Gastroesophageal sphincter (tissue), 4 donors: ENCODE data around the gene FOXL2NB. TPM values are rescaled to one million over a fixed set of nuclear protein-coding genes. Genes with fewer than 3 reads are reported as not detected.

ENCODE experiments used
- ATAC-seq: fragments of 150-250 bp; one replicate; pipeline ENCODE4 v1.9.1; 2016; ENCODE audit warnings: mild to moderate bottlenecking, moderate library complexity
- H3K27ac ChIP-seq, 4 donors: fragments of 200-600 bp; sonication (generic) in 3 of 4; 1 replicate in 3 of 4; 2 replicates in 1 of 4; pipeline ENCODE4 v1.5.1; 2016 to 2019
- H3K27me3 ChIP-seq: fragments of 200-600 bp; sonication (generic); one replicate; pipeline ENCODE4 v1.5.1; 2019
- H3K36me3 ChIP-seq, 2 donors: fragments of 200-600 bp; sonication (generic); one replicate each; pipeline ENCODE4 v1.5.1; 2019; ENCODE audit warnings: control low read depth in 1 of 2
- H3K4me1 ChIP-seq, 3 donors: fragments of 200-600 bp; sonication (generic); 1 replicate in 2 of 3; 2 replicates in 1 of 3; pipeline ENCODE4 v1.5.1; 2016 to 2019; ENCODE audit warnings: control low read depth in 2 of 3
- H3K4me3 ChIP-seq, 2 donors: fragments of 200-600 bp; sonication (generic); one replicate each; pipeline ENCODE4 v1.5.1; 2019; ENCODE audit warnings: mild to moderate bottlenecking in 1 of 2, moderate library complexity in 1 of 2
- H3K9me3 ChIP-seq, 3 donors: fragments of 200-600 bp; sonication (generic); one replicate each; pipeline ENCODE4 v1.5.1; 2017 to 2019; ENCODE audit warnings: control low read depth in 2 of 3
- EP300 ChIP-seq: sonication (generic); formaldehyde crosslinking; IDR thresholded peaks from one replicate; pipeline ENCODE4 v1.6.1; 2017; ENCODE audit warnings: antibody characterized with exemption, mild to moderate bottlenecking
- POLR2A ChIP-seq, 2 donors: fragments of 450-650 bp; IDR thresholded peaks; one replicate each; pipeline ENCODE4 v1.6.1; 2017; ENCODE audit warnings: antibody characterized with exemption in 2 of 2, mild to moderate bottlenecking in 2 of 2, moderate library complexity in 1 of 2
- POLR2AphosphoS5 ChIP-seq: sonication (generic); formaldehyde crosslinking; IDR thresholded peaks from one replicate; pipeline ENCODE4 v1.6.1; 2017; ENCODE audit warnings: antibody characterized with exemption
- WGBS, 2 donors: methylation state at CpG; one replicate each; pipeline ENCODE4 v1.1.5; 2018; ENCODE audit warnings: low coverage in 1 of 2; 5-methylcytosine and 5-hydroxymethylcytosine counted together
- total RNA-seq, 4 donors: library from RNA; depleted of rRNA; stranded (reverse); fragments of >200 nt; gene quantifications; one replicate each; pipeline ENCODE4 v1.1.0, GENCODE V29; 2016
- TF ChIP-seq, protein P1 (sequence below), 4 experiments: fragments of 200-600 bp in 2 of 4; fragments of 450-650 bp in 2 of 4; sonication (generic) in 1 of 4; IDR thresholded peaks; one replicate each; pipeline ENCODE4 v1.5.1; 2017 to 2019; ENCODE audit warnings: antibody characterized with exemption in 4 of 4, mild to moderate bottlenecking in 2 of 4, moderate library complexity in 2 of 4

The FOXL2NB gene
- under 1 TPM in 1 of 4 donors, not detected in 3; 0.15 TPM for total RNA-seq

DNA sequence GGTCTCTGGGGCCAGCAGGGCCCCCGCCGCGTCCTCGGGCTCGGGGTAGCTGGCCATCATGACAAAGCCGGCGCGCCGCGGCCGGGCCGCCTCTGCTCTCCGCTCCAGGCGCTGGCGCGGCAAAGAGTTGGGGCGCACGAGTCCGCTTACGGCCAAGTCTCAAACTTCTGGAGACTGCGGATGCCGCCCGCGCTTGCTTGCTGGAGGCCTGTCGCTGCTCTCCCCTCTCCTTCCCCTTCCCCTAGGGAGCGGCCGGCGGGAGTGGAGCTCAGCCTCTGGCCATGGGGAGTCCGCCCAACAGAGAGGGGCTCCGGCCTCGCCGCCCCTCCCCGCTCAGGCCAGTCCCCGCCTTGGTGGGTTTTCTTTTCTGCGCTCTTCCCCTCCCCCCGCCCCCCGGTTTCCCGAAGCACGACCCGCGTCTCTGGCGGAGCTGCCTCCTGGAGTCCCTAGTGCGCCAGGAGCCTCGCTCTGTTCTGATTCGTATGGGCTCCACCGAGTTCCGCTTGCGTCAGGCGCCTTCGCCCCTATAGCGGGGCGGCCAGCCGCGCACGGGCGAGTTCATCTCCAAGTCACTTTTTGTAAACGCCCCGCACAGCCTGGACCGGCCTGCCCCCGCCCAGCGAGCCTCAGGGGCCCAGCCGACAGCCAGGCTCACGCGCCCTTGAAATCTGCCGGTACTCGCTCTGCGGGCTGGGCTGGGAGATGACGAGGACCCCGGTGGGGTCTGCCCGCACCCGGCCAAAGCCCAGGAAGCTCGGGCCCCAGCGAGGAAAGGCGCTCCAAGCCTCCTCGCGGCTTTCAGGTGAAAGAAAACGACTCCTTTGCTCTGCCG, at the start of gene FOXL2NB, which contains the start of gene FOXL2:
Gene FOXL2NB, plus strand, starts transcription at position 555 of the 832 bp plus-strand sequence. Its CDS starts 148 bp downstream, at position 703.
Gene FOXL2, minus strand, starts transcription at position 475 of the 832 bp plus-strand sequence. Its CDS starts 415 bp downstream, at position 60.
- peaks cover 0 to 62% (median 37%) of the 10 kb centered on the region in 3 donors for H3K4me1 ChIP-seq
- TF ChIP-seq, protein P1, sequence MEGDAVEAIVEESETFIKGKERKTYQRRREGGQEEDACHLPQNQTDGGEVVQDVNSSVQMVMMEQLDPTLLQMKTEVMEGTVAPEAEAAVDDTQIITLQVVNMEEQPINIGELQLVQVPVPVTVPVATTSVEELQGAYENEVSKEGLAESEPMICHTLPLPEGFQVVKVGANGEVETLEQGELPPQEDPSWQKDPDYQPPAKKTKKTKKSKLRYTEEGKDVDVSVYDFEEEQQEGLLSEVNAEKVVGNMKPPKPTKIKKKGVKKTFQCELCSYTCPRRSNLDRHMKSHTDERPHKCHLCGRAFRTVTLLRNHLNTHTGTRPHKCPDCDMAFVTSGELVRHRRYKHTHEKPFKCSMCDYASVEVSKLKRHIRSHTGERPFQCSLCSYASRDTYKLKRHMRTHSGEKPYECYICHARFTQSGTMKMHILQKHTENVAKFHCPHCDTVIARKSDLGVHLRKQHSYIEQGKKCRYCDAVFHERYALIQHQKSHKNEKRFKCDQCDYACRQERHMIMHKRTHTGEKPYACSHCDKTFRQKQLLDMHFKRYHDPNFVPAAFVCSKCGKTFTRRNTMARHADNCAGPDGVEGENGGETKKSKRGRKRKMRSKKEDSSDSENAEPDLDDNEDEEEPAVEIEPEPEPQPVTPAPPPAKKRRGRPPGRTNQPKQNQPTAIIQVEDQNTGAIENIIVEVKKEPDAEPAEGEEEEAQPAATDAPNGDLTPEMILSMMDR (IDR thresholded peaks at IDR 0.05): no peak
- no peak for TF ChIP-seq POLR2A (IDR thresholded peaks at IDR 0.05)
- 0% methylated on average over 1 of the region's 78 CpGs; no CpG with 5 or more reads in 1 of the 2 donors for WGBS, 2 donors
- peak within 1 kb of the TSS; percentile 9 to 55 for H3K4me3 ChIP-seq
- peaks cover 100% of the 10 kb centered on the region for H3K27me3 ChIP-seq
- no peaks in the 10 kb centered on the region for H3K9me3 ChIP-seq
- no peak within 1 kb of the TSS for H3K27ac ChIP-seq
- no peaks in the 10 kb centered on the region for H3K36me3 ChIP-seq
- peak; percentile 47 for ATAC-seq

- peak; percentile 34 for ATAC-seq
- Histone ChIP-seq H3K4me3 (no peak overlapping the region), H3K27me3 (no peaks in the 10 kb centered on the region), H3K9me3 (no peaks in the 10 kb centered on the region), H3K4me1 (peaks cover 0 to 6% (median 0%) of the 10 kb centered on the region in 3 donors), H3K36me3 (no peaks in the 10 kb centered on the region), H3K27ac (peak overlapping the region in 1 of 4 donors; percentile 31)
- 15 to 20% methylated on average over 1 of the region's 1 CpG for WGBS, 2 donors
- no peak for TF ChIP-seq EP300
Measured at GRCh38 chr3:138898301-138898700, 48.7 kb upstream of the FOXL2NB start.

DNA sequence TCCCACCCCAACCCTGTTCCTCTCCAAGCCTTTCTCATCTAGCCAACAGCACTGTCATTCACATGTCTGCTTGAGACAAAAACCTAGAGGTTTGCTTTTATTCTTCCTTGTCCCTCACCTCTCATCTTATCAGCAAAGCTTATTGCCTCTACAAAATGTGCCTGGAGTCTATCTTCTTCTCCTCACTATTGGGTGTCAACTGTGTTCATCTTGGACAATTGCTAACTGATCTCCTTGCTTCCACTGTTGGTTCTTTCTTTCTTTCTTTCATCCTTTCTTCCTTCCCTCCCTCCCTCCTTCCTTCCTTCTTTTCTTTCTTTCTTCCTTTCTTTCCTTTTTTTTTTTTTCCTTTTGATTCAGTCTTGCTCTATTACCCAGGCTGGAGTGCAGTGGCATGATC, 48.3 kb upstream of the FOXL2NB start:
- Histone ChIP-seq H3K36me3 (no peaks in the 10 kb centered on the region), H3K27me3 (no peaks in the 10 kb centered on the region), H3K4me1 (peaks cover 0 to 6% (median 0%) of the 10 kb centered on the region in 3 donors), H3K4me3 (no peak overlapping the region), H3K27ac (peak overlapping the region in 1 of 4 donors; percentile 31), H3K9me3 (no peaks in the 10 kb centered on the region)
- ATAC-seq: no peak
- TF ChIP-seq POLR2A (IDR thresholded peaks at IDR 0.05) (no peak), EP300 (no peak), POLR2AphosphoS5 (no peak)
- TF ChIP-seq, protein P1 (IDR thresholded peaks at IDR 0.05): no peak

GRCh38 chr3:138899351-138899991, 47.5 kb upstream of the FOXL2NB start:
- ATAC-seq: no peak
- WGBS, 2 donors: 79 to 89% methylated on average over 3 to 4 of the region's 5 CpGs
- Histone ChIP-seq H3K36me3 (no peaks in the 10 kb centered on the region), H3K4me3 (no peak overlapping the region), H3K4me1 (peaks cover 0 to 6% (median 0%) of the 10 kb centered on the region in 3 donors), H3K9me3 (no peaks in the 10 kb centered on the region), H3K27ac (no peak overlapping the region), H3K27me3 (no peaks in the 10 kb centered on the region)
- TF ChIP-seq, protein P1 (IDR thresholded peaks at IDR 0.05): no peak
- TF ChIP-seq EP300 (no peak), POLR2AphosphoS5 (no peak), POLR2A (IDR thresholded peaks at IDR 0.05) (no peak)

GRCh38 chr3:138901567-138901966, 45.5 kb upstream of the FOXL2NB start:
- no peak for ATAC-seq
- no peaks in the 10 kb centered on the region for H3K27me3 ChIP-seq
- no peak overlapping the region for H3K27ac ChIP-seq
- no peak overlapping the region for H3K4me3 ChIP-seq
- no peaks in the 10 kb centered on the region for H3K9me3 ChIP-seq
- WGBS, 2 donors: 19 to 64% methylated on average over 2 to 6 of the region's 8 CpGs
- peaks cover 0 to 6% (median 0%) of the 10 kb centered on the region in 3 donors for H3K4me1 ChIP-seq
- no peak for TF ChIP-seq POLR2A (IDR thresholded peaks at IDR 0.05)
- no peaks in the 10 kb centered on the region for H3K36me3 ChIP-seq
